ENCODE data around the gene CENPN.

The CENPN gene

GRCh38 chr16:81006813-81007695 is at the start of gene CENPN, which contains the start of gene CMC2:
TSS of gene CENPN (plus strand) at chr16:81007214. CDS start at chr16:81011940, 4,726 bp downstream.
TSS of gene CMC2 (minus strand) at chr16:81006885. CDS start at chr16:80997394, 9,491 bp downstream.
- Histone ChIP-seq H3K27ac (ENCODE audit: low read length) (peak within 1 kb of the TSS; percentile 94), H3F3A (ENCODE audit: insufficient read depth, low read length) (peaks cover 6% of the 10 kb centered on the region; the same call in 1 of the 2 replicates), H3K4me3 (ENCODE audit: low read length) (peak within 1 kb of the TSS; percentile 86), H4K20me1 (ENCODE audit: insufficient read depth, low read length) (no peaks in the 10 kb centered on the region), H3K4me1 (ENCODE audit: low read length) (no peaks in the 10 kb centered on the region), H3K9me3 (replicated peaks; ENCODE audit: insufficient read depth, low read length) (no peaks in the 10 kb centered on the region), H3K4me2 (ENCODE audit: low read depth, low read length) (peak within 1 kb of the TSS; percentile 73), H2AFZ (ENCODE audit: low read length) (peak within 1 kb of the TSS; percentile 61; the same call in 1 of the 2 replicates), H3K9me2 (replicated peaks; ENCODE audit: insufficient read depth, low read length) (no peaks in the 10 kb centered on the region), H3K79me2 (ENCODE audit: low read length) (peaks cover 84% of the 10 kb centered on the region), H3K27me3 (replicated peaks; ENCODE audit: insufficient read depth, low read length) (no peaks in the 10 kb centered on the region), H3K36me3 (replicated peaks; ENCODE audit: insufficient read depth, low read length) (no peaks in the 10 kb centered on the region), H3K9ac (ENCODE audit: low read length) (peak within 1 kb of the TSS; percentile 92)
- no peak for TF ChIP-seq EZH2phosphoT487 (IDR thresholded peaks at IDR 0.05; ENCODE audit: low read length)
- TF ChIP-seq EZH2 (optimal IDR thresholded peaks at IDR 0.05; ENCODE audit: low read depth, low read length): no peak
- TF ChIP-seq CTCF (IDR thresholded peaks at IDR 0.05; ENCODE audit: low read length): no peak
- peak; percentile 92 for DNase-seq

- no peak overlapping the region for H2AFZ ChIP-seq (ENCODE audit: low read length)
- no peaks in the 10 kb centered on the region for H3K4me1 ChIP-seq (ENCODE audit: low read length)
- TF ChIP-seq EZH2 (optimal IDR thresholded peaks at IDR 0.05; ENCODE audit: low read depth, low read length): no peak
- TF ChIP-seq EZH2phosphoT487 (IDR thresholded peaks at IDR 0.05; ENCODE audit: low read length): no peak
- TF ChIP-seq CTCF (IDR thresholded peaks at IDR 0.05; ENCODE audit: low read length): no peak
- no peak overlapping the region for H3K9ac ChIP-seq (ENCODE audit: low read length)
- no peaks in the 10 kb centered on the region for H3K27me3 ChIP-seq (replicated peaks; ENCODE audit: insufficient read depth, low read length)
- H3K4me3 ChIP-seq (ENCODE audit: low read length): no peak overlapping the region
- H3K36me3 ChIP-seq (replicated peaks; ENCODE audit: insufficient read depth, low read length): no peaks in the 10 kb centered on the region
- no peaks in the 10 kb centered on the region for H3F3A ChIP-seq (ENCODE audit: insufficient read depth, low read length)
- no peak overlapping the region for H3K27ac ChIP-seq (ENCODE audit: low read length)
- H3K9me3 ChIP-seq (replicated peaks; ENCODE audit: insufficient read depth, low read length): no peaks in the 10 kb centered on the region
- H3K4me2 ChIP-seq (ENCODE audit: low read depth, low read length): no peak overlapping the region
- H3K79me2 ChIP-seq (ENCODE audit: low read length): no peaks in the 10 kb centered on the region
- no peaks in the 10 kb centered on the region for H4K20me1 ChIP-seq (ENCODE audit: insufficient read depth, low read length)
- no peak for DNase-seq
- no peaks in the 10 kb centered on the region for H3K9me2 ChIP-seq (replicated peaks; ENCODE audit: insufficient read depth, low read length)
These were observed 48.7 kb upstream of the CENPN start for GRCh38 chr16:80958284-80958683.

- H4K20me1 ChIP-seq (ENCODE audit: insufficient read depth, low read length): no peaks in the 10 kb centered on the region
- H3K4me1 ChIP-seq (ENCODE audit: low read length): no peaks in the 10 kb centered on the region
- no peak overlapping the region for H3K4me2 ChIP-seq (ENCODE audit: low read depth, low read length)
- H3K36me3 ChIP-seq (replicated peaks; ENCODE audit: insufficient read depth, low read length): no peaks in the 10 kb centered on the region
- H3K4me3 ChIP-seq (ENCODE audit: low read length): no peak overlapping the region
- no peak overlapping the region for H3K9ac ChIP-seq (ENCODE audit: low read length)
- H3K9me3 ChIP-seq (replicated peaks; ENCODE audit: insufficient read depth, low read length): no peaks in the 10 kb centered on the region
- H3K27me3 ChIP-seq (replicated peaks; ENCODE audit: insufficient read depth, low read length): no peaks in the 10 kb centered on the region
- no peaks in the 10 kb centered on the region for H3K79me2 ChIP-seq (ENCODE audit: low read length)
- no peaks in the 10 kb centered on the region for H3K9me2 ChIP-seq (replicated peaks; ENCODE audit: insufficient read depth, low read length)
- TF ChIP-seq EZH2phosphoT487 (IDR thresholded peaks at IDR 0.05; ENCODE audit: low read length) (no peak), EZH2 (optimal IDR thresholded peaks at IDR 0.05; ENCODE audit: low read depth, low read length) (no peak), CTCF (IDR thresholded peaks at IDR 0.05; ENCODE audit: low read length) (no peak)
- DNase-seq: no peak
- H3K27ac ChIP-seq (ENCODE audit: low read length): no peak overlapping the region
- no peak overlapping the region for H2AFZ ChIP-seq (ENCODE audit: low read length)
- H3F3A ChIP-seq (ENCODE audit: insufficient read depth, low read length): no peaks in the 10 kb centered on the region
These were observed 44.1 kb upstream of the CENPN start for GRCh38 chr16:80962879-80963278.
